K562 (cell line): ENCODE data around the gene PLXNB2. TPM values are rescaled to one million over a fixed set of nuclear protein-coding genes. Genes with fewer than 3 reads are reported as not detected.

Source experiments
- ATAC-seq: fragments of 200-7000 bp; cut with Tn5 transposase; 3 replicates; pipeline ENCODE4 v1.9.1; 2020; ENCODE audit warnings: moderate library complexity
- BruUV-seq: library from RNA; stranded (reverse); fragments of 400-500 nt; replicated peaks from 2 replicates; lab custom pipeline; 2021; lab: Mats Ljungman, UMichigan
- CTCF ChIA-PET: fragments of 300-600 bp; formaldehyde crosslinking; extraction: SDS; loops from one replicate; lab custom pipeline; 2021; ENCODE audit warnings: low intra/inter-chr PET ratio; lab: Yijun Ruan, JAX
- POLR2A ChIA-PET: fragments of 300-600, 350-650 bp; sonication (Branson Sonifier 250); formaldehyde crosslinking; extraction: SDS; loops from one replicate; lab custom pipeline; 2021; ENCODE audit warnings: antibody characterized with exemption, inconsistent platforms; lab: Yijun Ruan, JAX
- DNase-seq, 4 experiments: peaks; one replicate each; pipeline versions ENCODE4 v3.0.0 to v3.0.0-alpha.2; 2011 to 2018; ENCODE audit warnings: low spot score in 3 of 4, mixed read lengths in 3 of 4; ENCODE audit errors: extremely low read depth in 1 of 4
- FAIRE-seq: peaks from 2 replicates; lab custom pipeline; 2011; peaks lifted over from hg19 to GRCh38; lab: Jason Lieb, UNC
- H2AFZ ChIP-seq: 2 replicates; pipeline ENCODE4 v1.6.0; 2011; ENCODE audit warnings: low read depth, low read length, control low read depth, inconsistent platforms
- H3K27ac ChIP-seq: fragments of 200-600 bp; 3 replicates; pipeline ENCODE4 v1.8.0; 2011; ENCODE audit warnings: low read depth, mild to moderate bottlenecking, control low read depth, inconsistent platforms, low read length, moderate library complexity, mixed read lengths; ENCODE audit errors: extremely low read depth
- H3K27me3 ChIP-seq, 2 experiments: fragments of 300-600 bp in 1 of 2; 2 replicates in 1 of 2; 3 replicates in 1 of 2; pipeline versions ENCODE4 v1.6.0 to v1.8.0; 2011; ENCODE audit warnings: inconsistent platforms in 2 of 2, low read length in 2 of 2, mild to moderate bottlenecking in 1 of 2, mixed read lengths in 1 of 2, moderate library complexity in 1 of 2; ENCODE audit not compliant: control insufficient read depth in 2 of 2, insufficient read depth in 2 of 2
- H3K36me3 ChIP-seq: fragments of 300-600 bp; 3 replicates; pipeline ENCODE4 v1.8.0; 2011; ENCODE audit warnings: mild to moderate bottlenecking, low read length, inconsistent platforms; ENCODE audit not compliant: control insufficient read depth, insufficient read depth
- H3K4me1 ChIP-seq, 2 experiments: fragments of 200-600 bp in 1 of 2; replicated peaks in 1 of 2; 2 replicates in 1 of 2; 3 replicates in 1 of 2; pipeline versions ENCODE4 v1.5.1 to v1.8.0; 2011; ENCODE audit warnings: inconsistent platforms in 2 of 2, low read length in 2 of 2, mild to moderate bottlenecking in 1 of 2, mixed read lengths in 1 of 2, moderate library complexity in 1 of 2; ENCODE audit not compliant: control insufficient read depth in 2 of 2, insufficient read depth in 2 of 2
- H3K4me2 ChIP-seq: 2 replicates; pipeline ENCODE4 v1.6.1; 2011; ENCODE audit warnings: low read length, control low read depth, inconsistent platforms, mixed read lengths; ENCODE audit not compliant: insufficient read depth
- H3K4me3 ChIP-seq: fragments of 200-600 bp; sonication (generic), shearing (Covaris generic); 2 replicates; pipeline ENCODE4 v1.5.1; 2016; ENCODE audit warnings: control low read depth, inconsistent platforms
- H3K79me2 ChIP-seq: fragments of 200-600 bp; 3 replicates; pipeline ENCODE4 v1.8.0; 2011; ENCODE audit warnings: low read length, inconsistent platforms; ENCODE audit not compliant: control insufficient read depth, insufficient read depth
- H3K9ac ChIP-seq, 2 experiments: 2 replicates each; pipeline versions ENCODE4 v1.6.0 to v1.6.1; 2011; ENCODE audit warnings: low read depth in 2 of 2, low read length in 2 of 2, control low read depth in 1 of 2, inconsistent platforms in 1 of 2, mild to moderate bottlenecking in 1 of 2, mixed read lengths in 1 of 2; ENCODE audit not compliant: insufficient read depth in 1 of 2
- H3K9me1 ChIP-seq: one replicate; pipeline ENCODE4 v1.6.0; 2011; ENCODE audit warnings: inconsistent platforms, mild to moderate bottlenecking, low read length, moderate library complexity; ENCODE audit not compliant: control insufficient read depth, insufficient read depth
- H3K9me3 ChIP-seq: replicated peaks from 2 replicates; pipeline ENCODE4 v1.5.1; 2011; ENCODE audit warnings: low read depth, low read length, inconsistent platforms; ENCODE audit not compliant: control insufficient read depth, insufficient read depth
- H4K20me1 ChIP-seq: replicated peaks from 2 replicates; pipeline ENCODE4 v1.6.1; 2011; ENCODE audit warnings: low read length, inconsistent platforms, mixed read lengths; ENCODE audit not compliant: control insufficient read depth, insufficient read depth
- ARID1B ChIP-seq: fragments of 450-650 bp; IDR thresholded peaks from 2 replicates; pipeline ENCODE4 v1.6.1; 2016; ENCODE audit warnings: antibody characterized with exemption, mild to moderate bottlenecking, inconsistent platforms
- FOXJ2 ChIP-seq: fragments of 200-800 bp; sonication (Bioruptor generic); IDR thresholded peaks from 2 replicates; pipeline ENCODE4 v1.6.1; 2016; ENCODE audit warnings: missing genetic modification characterization, missing compliant biosample characterization
- GTF2A2 ChIP-seq: IDR thresholded peaks from 2 replicates; pipeline ENCODE4 v1.6.1; 2016; ENCODE audit warnings: mild to moderate bottlenecking, missing genetic modification characterization, missing compliant biosample characterization
- MEF2D ChIP-seq: conservative IDR thresholded peaks from 2 replicates; pipeline ENCODE4 v1.6.1; 2016; ENCODE audit warnings: low read depth, missing genetic modification characterization, missing compliant biosample characterization
- RBM17 ChIP-seq: fragments of 200-400 bp; formaldehyde crosslinking; IDR thresholded peaks from 2 replicates; pipeline ENCODE4 v1.6.1; 2017; ENCODE audit warnings: low read depth, mild to moderate bottlenecking, low read length, borderline replicate concordance
- SIN3B ChIP-seq: fragments of 450-650 bp; IDR thresholded peaks from 2 replicates; pipeline ENCODE4 v1.6.1; 2017; ENCODE audit warnings: low read depth, mild to moderate bottlenecking, moderate library complexity
- TAF7 ChIP-seq: fragments of 450-650 bp; IDR thresholded peaks from 2 replicates; pipeline ENCODE4 v1.6.1; 2016; ENCODE audit warnings: missing genetic modification characterization, missing compliant biosample characterization
- ZNF174 ChIP-seq: fragments of 250-450 bp; sonication (Bioruptor Pico); IDR thresholded peaks from 2 replicates; pipeline ENCODE4 v1.4.0; 2020; ENCODE audit warnings: mild to moderate bottlenecking
- ZNF436 ChIP-seq: fragments of 250-450, 450-650 bp; sonication (Bioruptor Pico); formaldehyde crosslinking; IDR thresholded peaks from 2 replicates; pipeline ENCODE4 v1.7.0; 2020; ENCODE audit warnings: mild to moderate bottlenecking
- ZNF584 ChIP-seq: fragments of 200-800 bp; sonication (Bioruptor generic); IDR thresholded peaks from 2 replicates; pipeline ENCODE4 v1.6.1; 2016; ENCODE audit warnings: low read depth, mild to moderate bottlenecking, missing genetic modification characterization, missing compliant biosample characterization
- WGBS: fragments of 100-300 bp; shearing (Covaris generic); methylation state at CpG from one replicate; pipeline ENCODE4 v1.1.6; 2016; ENCODE audit warnings: low coverage, mixed read lengths; ENCODE audit not compliant: insufficient coverage; ENCODE audit errors: missing lambda C conversion rate; 5-methylcytosine and 5-hydroxymethylcytosine counted together
- in situ Hi-C: fragments of 300-500 bp; cut with MboI; formaldehyde crosslinking; loops from 4 replicates; pipeline ENCODE4 v1.15.0; 2018; ENCODE audit warnings: inconsistent platforms, mixed read lengths
- intact Hi-C: fragments of 100-400 bp; cut with micrococcal nuclease; formaldehyde crosslinking; loops from 2 replicates; pipeline ENCODE4 v1.14.2; 2022
- polyA plus RNA-seq, 8 experiments: library from polyadenylated mRNA; depleted of rRNA in 4 of 8; stranded (reverse) in 5 of 8; unstranded in 3 of 8; fragments of >200 nt; fragmentation: Nextera tagmentation in 2 of 8; fragmentation: Illumina TruSeq in 1 of 8; extraction: Ambion mirVana in 2 of 8; extraction: Trizol in 1 of 8; gene quantifications; 2 replicates each; pipeline versions ENCODE4 v1.2.1 to v1.2.3, GENCODE V29; 2011 to 2014; ENCODE audit warnings: inconsistent platforms in 1 of 8, missing spikeins in 1 of 8
- total RNA-seq, 7 experiments: library from RNA; depleted of rRNA in 6 of 7; stranded (reverse); fragments of >200 nt in 6 of 7; fragmentation: Illumina TruSeq in 2 of 7; extraction: Trizol in 2 of 7; gene quantifications; 2 replicates each; pipeline versions ENCODE4 v1.2.1 to v1.2.3, GENCODE V29; 2011 to 2021; ENCODE audit warnings: low replicate concordance in 1 of 7
- TF ChIP-seq, protein P1 (sequence below): IDR thresholded peaks from 3 replicates; pipeline ENCODE4 v1.6.1; 2011; ENCODE audit warnings: borderline replicate concordance, mild to moderate bottlenecking; ENCODE audit not compliant: insufficient read length, insufficient read depth

The PLXNB2 gene
- total and polyA plus RNA-seq, 9 of the 15 experiments (the other 6 are each of a cell fraction or from before 2014, with no cell fraction given) = 0.15 to 45.1 (median 13.6) TPM

DNA sequence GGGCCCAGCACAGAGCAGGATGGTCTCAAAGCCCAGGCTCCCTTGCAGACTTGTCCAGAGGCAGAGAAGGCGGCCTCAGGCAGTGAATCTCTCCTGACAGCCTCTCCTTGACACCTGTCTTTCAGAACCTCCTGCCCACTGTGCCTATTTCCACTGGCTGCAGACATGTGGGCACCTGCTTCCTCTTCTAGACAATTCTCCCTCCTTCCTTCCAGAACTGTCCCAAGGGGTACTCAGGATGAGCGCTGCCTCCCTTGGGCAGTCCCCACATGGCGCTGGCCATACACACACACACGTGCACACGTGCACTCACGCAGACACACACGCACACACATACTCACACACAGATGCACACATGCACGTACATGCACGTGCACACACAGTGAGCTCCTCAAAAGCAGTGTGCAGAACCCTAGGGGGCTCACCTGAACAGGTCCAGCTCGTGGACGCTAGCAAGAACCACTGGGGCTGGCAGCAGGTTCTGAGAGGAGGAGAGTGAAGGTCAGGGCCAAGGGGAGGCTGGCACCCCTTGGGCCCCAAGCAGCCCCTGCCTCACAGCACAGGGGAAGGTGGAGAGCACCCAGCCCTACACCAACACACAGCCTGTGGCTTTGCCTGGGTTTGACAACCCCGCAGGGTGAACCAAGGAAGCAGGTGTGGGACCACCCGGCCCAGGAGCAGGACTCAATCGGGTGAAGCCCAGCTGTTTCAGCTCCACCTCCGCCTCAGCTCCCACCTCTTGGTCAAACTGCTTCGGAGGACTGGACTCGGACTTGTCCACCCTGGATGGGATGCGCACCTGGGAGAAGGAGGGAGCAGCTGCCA, 8.1 kb upstream of the PLXNB2 start:
- ATAC-seq = no peak
- Histone ChIP-seq H3K9me3 (no peaks in the 10 kb centered on the region), H3K4me2 (no peak overlapping the region), H3K27me3 (no peaks in the 10 kb centered on the region), H3K4me3 (no peak overlapping the region), H3K79me2 (no peaks in the 10 kb centered on the region), H3K9ac (peak overlapping the region in 1 of 2 experiments; percentile 88; a peak in 2 of 4 replicates), H4K20me1 (no peaks in the 10 kb centered on the region), H3K36me3 (no peaks in the 10 kb centered on the region), H2AFZ (no peak overlapping the region), H3K27ac (no peak overlapping the region), H3K9me1 (no peaks in the 10 kb centered on the region), H3K4me1 (peaks cover 27 to 85% of the 10 kb centered on the region in 2 experiments; a peak in 4 of 5 replicates)
- in situ Hi-C loops = no loop called here
- ChIA-PET POLR2A (no interaction called here), CTCF (no interaction called here)
- no peak for DNase-seq
- BruUV-seq = no TSS peak
- 87% methylated on average over 13 of the region's 18 CpGs for WGBS
- FAIRE-seq = no peak
- no peak for TF ChIP-seq SIN3B
- TF ChIP-seq FOXJ2 = no peak
- no peak for TF ChIP-seq TAF7 (tag)
- TF ChIP-seq ZNF584 (CRISPR knock-in tag) = no peak
- TF ChIP-seq RBM17 = no peak
- TF ChIP-seq GTF2A2 (tag) = no peak
- TF ChIP-seq MEF2D (tag) = no peak
- no peak for TF ChIP-seq ZNF174 (CRISPR knock-in tag)
- no peak for TF ChIP-seq ZNF436 (CRISPR knock-in tag)
- no peak for TF ChIP-seq ARID1B
- TF ChIP-seq, protein P1, sequence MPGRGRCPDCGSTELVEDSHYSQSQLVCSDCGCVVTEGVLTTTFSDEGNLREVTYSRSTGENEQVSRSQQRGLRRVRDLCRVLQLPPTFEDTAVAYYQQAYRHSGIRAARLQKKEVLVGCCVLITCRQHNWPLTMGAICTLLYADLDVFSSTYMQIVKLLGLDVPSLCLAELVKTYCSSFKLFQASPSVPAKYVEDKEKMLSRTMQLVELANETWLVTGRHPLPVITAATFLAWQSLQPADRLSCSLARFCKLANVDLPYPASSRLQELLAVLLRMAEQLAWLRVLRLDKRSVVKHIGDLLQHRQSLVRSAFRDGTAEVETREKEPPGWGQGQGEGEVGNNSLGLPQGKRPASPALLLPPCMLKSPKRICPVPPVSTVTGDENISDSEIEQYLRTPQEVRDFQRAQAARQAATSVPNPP = no peak
- intact Hi-C loops = no loop called here
